ENCODE data around the gene KRTAP4-8. TPM values are rescaled to one million over a fixed set of nuclear protein-coding genes. Genes with fewer than 3 reads are reported as not detected.
"Not testable (repeated sequence)": the region's sequence is repeated elsewhere in the genome, so short reads cannot be mapped to it uniquely, and the experiment has no call there.

The KRTAP4-8 gene
- total and polyA plus RNA-seq, 8 donors, result not detected

- intact Hi-C loops (cut with DNase I), result no loop called here
- Histone ChIP-seq H3K4me3 (no peak overlapping the region), H3K27me3 (no peaks in the 10 kb centered on the region), H3K4me1 (no peaks in the 10 kb centered on the region), H3K9me3 (no peaks in the 10 kb centered on the region), H3K36me3 (no peaks in the 10 kb centered on the region), H3K27ac (no peak overlapping the region)
- no peak for TF ChIP-seq CTCF (IDR thresholded peaks at IDR 0.05)
- DNase-seq (no peak), ATAC-seq (no peak)
Observed at GRCh38 chr17:41107941-41108450, 10.1 kb upstream of the KRTAP4-8 start.

GRCh38 chr17:41105347-41105746 lies 7.4 kb upstream of the KRTAP4-8 start, which contains the start of gene KRTAP4-9:
Gene KRTAP4-9 (plus strand): TSS chr17:41105389. CDS start chr17:41105389, 0 bp downstream.
- DNase-seq; intact Hi-C loops (cut with DNase I); H3K4me3 ChIP-seq; H3K9me3 ChIP-seq; ATAC-seq; H3K27me3 ChIP-seq; H3K36me3 ChIP-seq; H3K4me1 ChIP-seq; H3K27ac ChIP-seq: not testable (repeated sequence)

- H3K9me3 ChIP-seq; intact Hi-C loops (cut with DNase I); H3K27ac ChIP-seq; DNase-seq; H3K27me3 ChIP-seq; H3K36me3 ChIP-seq; H3K4me1 ChIP-seq; H3K4me3 ChIP-seq: not testable (repeated sequence)
- peak; percentile 71 for ATAC-seq
Observed at GRCh38 chr17:41104386-41105038, 6.6 kb upstream of the KRTAP4-8 start.

- intact Hi-C loops (cut with DNase I), result no loop called here
- no peak for DNase-seq
- Histone ChIP-seq H3K4me1 (no peaks in the 10 kb centered on the region), H3K9me3 (no peaks in the 10 kb centered on the region), H3K36me3 (no peaks in the 10 kb centered on the region), H3K27ac (no peak overlapping the region), H3K27me3 (no peaks in the 10 kb centered on the region), H3K4me3 (no peak overlapping the region)
- no peak for TF ChIP-seq CTCF (IDR thresholded peaks at IDR 0.05)
- no peak for ATAC-seq
Observed at GRCh38 chr17:41103896-41104295, 6.0 kb upstream of the KRTAP4-8 start.

GRCh38 chr17:41101586-41102259 lies 3.8 kb upstream of the KRTAP4-8 start, which contains the start of gene KRTAP4-16:
Gene KRTAP4-16 (minus strand): TSS chr17:41102209. CDS start chr17:41102209, 0 bp downstream.
- no peak for TF ChIP-seq CTCF (IDR thresholded peaks at IDR 0.05)
- ATAC-seq, result no peak
- intact Hi-C loops (cut with DNase I), result no loop called here

GRCh38 chr17:41099682-41100480 lies 1.9 kb upstream of the KRTAP4-8 start:
- DNase-seq; H3K9me3 ChIP-seq; ATAC-seq; intact Hi-C loops (cut with DNase I); H3K4me3 ChIP-seq; H3K36me3 ChIP-seq; H3K4me1 ChIP-seq; H3K27ac ChIP-seq; H3K27me3 ChIP-seq: not testable (repeated sequence)

More at GRCh38 chr17:41101586-41102259, 3.8 kb upstream of the KRTAP4-8 start, which contains the start of gene KRTAP4-16:
- no peaks in the 10 kb centered on the region for H3K36me3 ChIP-seq
- H3K9me3 ChIP-seq, result no peaks in the 10 kb centered on the region
- no peak within 1 kb of the TSS for H3K4me3 ChIP-seq
- no peak for DNase-seq
- H3K4me1 ChIP-seq, result no peaks in the 10 kb centered on the region
- H3K27me3 ChIP-seq, result peaks cover 0 to 9% of the 10 kb centered on the region in 2 donors
- H3K27ac ChIP-seq, result no peak within 1 kb of the TSS
